Urinary bladder (tissue), 4 donors: ENCODE measurements around the gene PRKD1. TPM values are rescaled to one million over a fixed set of nuclear protein-coding genes. Genes with fewer than 3 reads are reported as not detected.
A peak's percentile ranks its signal among the peaks of the same experiment; 100 is the strongest.
"Not testable (repeated sequence)": the region's sequence is repeated elsewhere in the genome, so short reads cannot be mapped to it uniquely, and the experiment has no call there.

Experiments used
- DNase-seq: peaks from one replicate; pipeline ENCODE4 v3.0.0-alpha.2; 2015; ENCODE audit errors: extremely low spot score
- H3K27ac ChIP-seq: one replicate; pipeline ENCODE4 v1.5.1; 2013; ENCODE audit warnings: low read depth, mild to moderate bottlenecking, moderate library complexity
- H3K36me3 ChIP-seq: one replicate; pipeline ENCODE4 v1.6.1; 2013; ENCODE audit warnings: mild to moderate bottlenecking, moderate library complexity; ENCODE audit not compliant: insufficient read depth
- H3K4me1 ChIP-seq: one replicate; pipeline ENCODE4 v1.6.1; 2013; ENCODE audit warnings: mild to moderate bottlenecking, moderate library complexity; ENCODE audit not compliant: insufficient read depth
- H3K4me3 ChIP-seq: one replicate; pipeline ENCODE4 v1.5.1; 2013; ENCODE audit warnings: low read depth, low read length
- WGBS: extraction: QIAGEN DNeasy Blood & Tissue Kit; methylation state at CpG from one replicate; pipeline ENCODE4 v1.1.7; 2013; 5-methylcytosine and 5-hydroxymethylcytosine counted together
- polyA plus RNA-seq: library from polyadenylated mRNA; stranded (reverse); fragments of 200-250 nt; gene quantifications from one replicate; pipeline ENCODE4 v1.2.3, GENCODE V29; 2013
- total RNA-seq: library from RNA; depleted of rRNA; stranded (reverse); fragments of >200 nt; gene quantifications from one replicate; pipeline ENCODE4 v1.2.3, GENCODE V29; 2014
- donor health status: healthy with polysubstance abuse.
- donor health status: healthy.

PRKD1 gene
- total and polyA plus RNA-seq, 2 donors: 17.7 to 27.7 TPM

DNA sequence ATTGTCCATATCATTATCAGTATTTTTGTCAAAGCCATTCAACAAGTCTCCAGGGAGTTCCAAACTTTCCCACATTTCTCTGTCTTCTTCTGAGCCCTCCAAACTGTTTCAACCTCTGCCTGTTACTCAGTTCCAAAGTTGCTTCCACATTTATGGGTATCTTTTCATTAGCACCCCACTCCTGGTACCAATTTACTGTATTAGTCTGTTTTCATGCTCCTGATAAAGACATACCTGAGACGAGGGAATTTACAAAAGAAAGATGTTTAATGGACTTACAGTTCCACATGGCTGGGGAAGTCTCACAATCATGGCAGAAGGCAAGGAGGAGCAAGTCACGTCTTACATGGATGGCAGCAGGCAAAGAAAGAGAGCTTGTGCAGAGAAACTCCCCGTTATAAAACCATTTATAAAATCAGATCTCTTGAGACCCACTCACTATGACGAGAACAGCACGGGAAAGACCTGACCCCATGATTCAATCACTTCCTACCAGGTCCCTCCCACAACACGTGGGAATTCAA is 87.2 kb downstream of the PRKD1 start:
- H3K4me3 ChIP-seq, H3K36me3 ChIP-seq, H3K4me1 ChIP-seq, H3K27ac ChIP-seq, DNase-seq: not testable (repeated sequence)
- 96% methylated on average over 6 of the region's 6 CpGs for WGBS

DNA sequence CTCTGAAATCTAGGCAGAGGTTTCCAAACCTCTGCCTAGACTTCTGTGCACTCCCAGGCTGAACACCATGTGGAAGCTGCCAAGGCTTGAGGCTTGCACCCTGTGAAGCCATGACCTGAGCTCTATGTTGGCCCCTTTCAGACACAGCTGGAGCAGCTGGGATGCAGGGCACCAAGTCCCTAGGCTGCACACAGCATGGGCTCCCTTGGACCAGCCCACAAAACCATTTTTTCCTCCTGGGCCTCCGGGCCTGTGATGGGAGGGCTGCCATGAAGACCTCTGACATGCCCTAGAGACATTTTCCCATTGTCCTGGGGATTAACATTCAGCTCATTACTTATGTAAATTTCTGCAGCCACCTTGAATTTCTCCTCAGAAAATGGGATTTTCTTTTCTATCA is 88.0 kb downstream of the PRKD1 start:
- 94% methylated on average over 1 of the region's 1 CpG for WGBS
- not testable (repeated sequence) for H3K4me1 ChIP-seq, DNase-seq

DNA sequence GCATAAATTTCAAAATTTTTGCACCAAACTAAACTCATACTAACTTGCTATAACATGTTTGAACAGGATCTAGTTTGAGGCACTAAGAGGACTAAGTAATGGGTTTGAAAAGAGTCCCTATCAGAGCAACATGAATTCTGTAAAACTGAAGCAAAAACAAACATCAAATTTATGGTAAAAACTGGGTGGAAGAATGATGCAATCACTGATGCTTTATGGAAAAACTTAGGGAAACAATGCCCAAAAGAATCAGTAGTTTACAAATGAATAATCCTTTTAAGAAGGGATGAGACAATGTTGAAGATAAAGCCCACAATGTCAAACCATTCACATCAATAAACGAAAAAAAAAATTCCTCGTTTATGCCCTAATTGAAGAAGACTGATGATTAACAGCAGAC is 88.9 kb downstream of the PRKD1 start:
- no peak overlapping the region for H3K4me3 ChIP-seq
- no peaks in the 10 kb centered on the region for H3K4me1 ChIP-seq
- H3K36me3 ChIP-seq: no peaks in the 10 kb centered on the region
- no peak for DNase-seq
- 95% methylated on average over 2 of the region's 2 CpGs for WGBS
- H3K27ac ChIP-seq: no peak overlapping the region

More for the DNA sequence above, 88.0 kb downstream of the PRKD1 start:
- not testable (repeated sequence) for H3K36me3 ChIP-seq, H3K4me3 ChIP-seq, H3K27ac ChIP-seq

DNA sequence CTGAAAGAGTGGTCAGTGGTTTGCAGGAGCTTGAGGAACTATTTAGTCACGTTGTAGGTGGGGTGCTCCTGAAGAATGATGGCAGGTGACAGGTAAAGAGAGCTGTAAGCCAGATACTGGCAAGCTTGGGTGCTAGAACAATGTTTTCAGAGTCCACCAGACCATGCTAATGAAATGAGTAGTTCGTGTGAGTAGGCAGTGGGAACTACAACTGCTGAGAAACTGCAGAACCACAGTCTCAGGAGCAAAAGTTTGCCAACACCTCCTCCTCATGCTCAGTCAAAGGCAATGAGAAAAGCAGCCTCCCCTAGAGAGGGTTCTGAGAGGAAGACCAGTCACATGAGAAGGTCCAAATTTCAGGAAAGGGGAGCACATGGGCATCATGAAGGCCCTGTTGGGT is 91.3 kb downstream of the PRKD1 start:
- Histone ChIP-seq H3K27ac (no peak overlapping the region), H3K4me1 (no peaks in the 10 kb centered on the region), H3K36me3 (no peaks in the 10 kb centered on the region), H3K4me3 (no peak overlapping the region)
- no peak for DNase-seq
- 87% methylated on average over 2 of the region's 2 CpGs for WGBS

DNA sequence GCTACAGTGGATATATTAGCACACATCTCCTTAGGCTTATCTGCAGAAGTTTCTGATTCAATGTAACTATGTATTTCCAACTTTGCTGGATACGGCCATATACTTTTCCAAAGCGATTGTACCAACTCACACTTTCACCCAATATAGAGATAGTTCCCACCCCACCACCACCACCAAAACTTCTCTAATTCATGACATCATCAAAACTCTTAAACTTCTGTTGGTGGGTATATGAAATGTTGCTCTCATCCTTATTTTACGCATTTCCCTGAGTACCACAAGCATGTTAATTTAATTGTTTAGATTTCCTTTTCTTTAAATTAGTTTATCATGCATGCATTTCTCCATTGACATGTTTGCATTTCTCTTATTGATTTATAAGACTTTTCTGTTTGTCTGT is 95.6 kb downstream of the PRKD1 start:
- Histone ChIP-seq H3K27ac (no peak overlapping the region), H3K4me3 (no peak overlapping the region), H3K4me1 (no peaks in the 10 kb centered on the region), H3K36me3 (no peaks in the 10 kb centered on the region)
- no peak for DNase-seq
- 96% methylated on average over 3 of the region's 3 CpGs for WGBS

DNA sequence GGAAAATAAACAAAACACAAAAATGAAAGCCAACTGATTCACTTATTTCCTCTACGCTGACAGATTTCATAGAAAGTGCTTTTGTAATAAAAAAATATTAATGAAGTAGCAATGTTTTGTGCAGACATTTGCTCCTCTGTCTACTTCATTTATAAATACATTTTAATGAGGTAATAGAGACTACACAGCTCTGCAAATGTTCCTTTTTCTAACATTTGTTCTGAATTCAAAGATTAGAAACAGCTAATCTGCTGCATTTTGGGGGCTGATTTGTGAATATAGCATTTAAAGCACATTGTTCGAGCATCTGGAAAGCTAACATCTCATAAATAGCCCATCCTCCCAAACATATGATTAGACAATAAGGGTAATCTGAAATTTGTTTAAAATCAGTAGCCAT is 97.8 kb downstream of the PRKD1 start:
- no peak overlapping the region for H3K27ac ChIP-seq
- DNase-seq: no peak
- H3K36me3 ChIP-seq: no peaks in the 10 kb centered on the region
- no peaks in the 10 kb centered on the region for H3K4me1 ChIP-seq
- WGBS: 87% methylated on average over 2 of the region's 2 CpGs
- no peak overlapping the region for H3K4me3 ChIP-seq

DNA sequence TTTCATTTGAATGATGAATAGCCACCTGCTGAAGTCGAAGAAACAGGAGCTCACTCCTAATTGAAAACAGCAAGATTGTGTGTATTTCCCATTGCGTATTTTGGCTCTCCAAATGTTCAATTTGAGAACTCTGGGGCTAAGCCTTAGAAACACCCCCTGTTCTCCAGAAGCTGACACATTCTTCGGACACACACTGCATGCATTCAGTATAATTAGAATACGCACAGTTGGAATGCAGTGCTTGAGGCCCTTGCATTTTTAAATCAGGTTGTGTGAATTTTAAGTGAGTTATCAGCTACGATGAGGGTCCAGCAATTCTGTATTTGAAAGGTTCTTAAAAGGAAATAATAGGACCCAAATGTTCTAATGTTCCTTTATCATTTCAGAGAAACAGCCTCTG is 103.8 kb downstream of the PRKD1 start:
- no peak for DNase-seq
- no peaks in the 10 kb centered on the region for H3K36me3 ChIP-seq
- H3K27ac ChIP-seq: no peak overlapping the region
- 90% methylated on average over 5 of the region's 5 CpGs for WGBS
- no peak overlapping the region for H3K4me3 ChIP-seq
- no peaks in the 10 kb centered on the region for H3K4me1 ChIP-seq

DNA sequence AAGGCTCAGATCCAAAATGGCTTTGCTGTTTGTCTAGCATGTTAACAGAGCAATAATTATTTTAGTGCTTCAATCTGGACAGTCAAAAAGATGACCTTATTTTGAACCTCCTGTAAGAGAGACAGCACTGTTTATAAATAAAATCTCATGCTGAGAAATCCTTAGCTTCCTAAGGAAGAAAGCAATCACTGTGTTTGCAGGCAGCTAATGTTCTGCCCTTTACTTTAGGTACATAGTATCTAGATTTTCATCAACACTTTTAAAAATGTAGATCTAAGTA is 105.3 kb downstream of the PRKD1 start:
- H3K36me3 ChIP-seq: no peaks in the 10 kb centered on the region
- DNase-seq: no peak
- no peak overlapping the region for H3K27ac ChIP-seq
- H3K4me1 ChIP-seq: no peaks in the 10 kb centered on the region
- H3K4me3 ChIP-seq: no peak overlapping the region

DNA sequence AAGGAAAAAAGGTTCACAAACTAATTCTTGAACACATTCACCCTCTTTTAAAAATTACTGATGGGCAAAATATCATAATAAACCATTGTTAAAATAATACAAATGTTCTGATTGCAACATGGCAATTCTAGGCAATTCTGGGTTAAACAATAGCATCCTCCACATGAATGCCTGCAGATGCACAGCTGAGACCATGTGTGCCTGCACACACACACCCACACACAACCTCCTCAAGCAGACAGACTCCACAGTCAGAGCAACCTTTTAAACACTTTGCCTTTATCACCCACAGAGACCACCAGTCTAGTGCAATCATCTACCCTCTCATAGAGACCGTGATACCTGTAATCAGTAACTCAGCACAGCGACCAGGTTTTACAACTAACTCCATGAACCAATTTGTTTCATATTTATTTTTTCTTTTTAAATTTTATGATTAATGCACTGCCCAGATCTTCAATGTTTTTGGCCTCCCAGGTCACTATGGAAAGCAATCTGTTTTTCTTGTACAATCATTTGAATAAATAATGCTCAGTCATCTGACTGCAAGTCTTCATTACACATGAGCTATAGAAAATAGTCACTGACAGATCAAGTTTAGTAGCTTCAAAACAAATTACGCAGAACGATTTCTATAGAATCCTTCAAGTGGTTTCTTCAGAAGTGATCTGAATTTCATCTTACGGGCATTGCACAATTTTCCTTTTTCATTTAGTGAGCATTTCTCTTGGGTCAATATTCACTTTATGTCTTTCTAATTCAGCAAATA is 105.8 kb downstream of the PRKD1 start:
- H3K27ac ChIP-seq: no peak overlapping the region
- no peak for DNase-seq
- no peaks in the 10 kb centered on the region for H3K36me3 ChIP-seq
- 54% methylated on average over 5 of the region's 5 CpGs for WGBS
- no peaks in the 10 kb centered on the region for H3K4me1 ChIP-seq
- no peak overlapping the region for H3K4me3 ChIP-seq

DNA sequence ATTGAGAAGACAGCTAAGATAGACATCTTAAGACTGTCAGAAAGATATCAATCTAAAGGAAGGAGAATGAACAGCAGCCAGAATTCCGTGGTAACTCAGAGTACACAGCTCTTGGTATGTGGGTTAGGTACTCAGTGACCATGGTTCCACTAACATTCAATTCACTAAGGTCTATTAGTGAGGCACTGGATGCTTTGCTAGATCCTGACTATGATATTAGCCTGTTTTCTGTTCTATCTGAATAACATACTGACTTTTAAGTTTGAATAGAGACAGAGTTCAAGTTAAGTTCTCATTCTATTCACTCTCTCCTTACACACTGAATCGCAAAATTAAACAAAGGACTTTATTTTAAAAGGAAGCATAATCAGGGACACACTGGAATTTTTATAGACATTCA is 106.4 kb downstream of the PRKD1 start:
- 38% methylated on average over 2 of the region's 2 CpGs for WGBS
- H3K4me1 ChIP-seq: no peaks in the 10 kb centered on the region
- peak overlapping the region; percentile 38 for H3K27ac ChIP-seq
- no peaks in the 10 kb centered on the region for H3K36me3 ChIP-seq
- H3K4me3 ChIP-seq: no peak overlapping the region
- no peak for DNase-seq

DNA sequence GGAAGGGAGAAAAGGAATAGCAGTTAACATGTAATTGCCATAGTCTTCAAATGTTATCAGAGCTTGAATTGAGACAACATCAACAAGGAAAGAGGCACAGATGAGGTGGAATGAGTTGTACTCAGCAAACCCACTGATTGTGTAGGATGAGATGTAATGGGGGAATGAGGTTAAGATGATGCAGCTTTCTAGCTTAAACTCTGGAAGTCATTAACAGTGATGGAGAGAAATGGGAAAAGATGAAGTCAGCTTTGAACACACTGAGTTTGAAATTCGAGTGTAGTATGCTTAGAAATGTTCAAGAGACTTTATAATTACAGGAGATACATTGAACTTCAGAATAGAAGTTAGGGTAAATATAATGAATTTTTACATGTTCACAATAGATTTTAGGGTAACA is 106.9 kb downstream of the PRKD1 start:
- WGBS: 55% methylated on average over 1 of the region's 1 CpG
- Histone ChIP-seq H3K4me1 (no peaks in the 10 kb centered on the region), H3K27ac (no peak overlapping the region), H3K4me3 (no peak overlapping the region), H3K36me3 (no peaks in the 10 kb centered on the region)
- DNase-seq: no peak

DNA sequence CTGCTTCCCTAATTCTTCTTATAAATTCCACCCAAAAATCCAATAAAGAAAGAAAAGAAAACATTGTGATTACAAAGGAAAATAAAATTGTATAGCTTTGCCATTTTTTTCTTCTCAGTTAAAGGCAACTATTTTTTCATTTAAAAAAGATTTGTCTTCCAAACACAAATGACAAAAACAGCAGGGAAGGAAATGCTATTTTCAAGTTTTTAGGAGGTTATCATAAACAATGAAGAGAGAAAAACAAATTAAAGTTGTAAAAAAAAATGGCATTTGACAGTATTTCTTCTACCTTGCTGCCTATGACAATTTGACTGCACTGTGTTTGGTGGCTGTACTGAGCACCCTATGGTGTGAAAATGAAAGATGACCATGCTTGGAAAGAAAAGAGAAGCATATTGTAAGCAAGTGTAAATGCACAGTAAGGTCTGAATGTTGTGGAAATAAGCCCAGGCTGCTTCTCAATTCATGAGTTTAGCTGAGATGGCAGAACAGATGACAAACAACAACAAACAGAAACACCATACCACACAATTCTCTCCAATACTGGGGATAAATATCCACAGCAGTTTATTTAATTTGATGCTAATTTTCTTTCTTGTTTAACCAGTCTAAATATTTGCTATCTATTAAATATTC is 109.8 kb downstream of the PRKD1 start:
- Histone ChIP-seq H3K36me3 (no peaks in the 10 kb centered on the region), H3K4me1 (no peaks in the 10 kb centered on the region), H3K27ac (no peak overlapping the region), H3K4me3 (no peak overlapping the region)
- DNase-seq: no peak

DNA sequence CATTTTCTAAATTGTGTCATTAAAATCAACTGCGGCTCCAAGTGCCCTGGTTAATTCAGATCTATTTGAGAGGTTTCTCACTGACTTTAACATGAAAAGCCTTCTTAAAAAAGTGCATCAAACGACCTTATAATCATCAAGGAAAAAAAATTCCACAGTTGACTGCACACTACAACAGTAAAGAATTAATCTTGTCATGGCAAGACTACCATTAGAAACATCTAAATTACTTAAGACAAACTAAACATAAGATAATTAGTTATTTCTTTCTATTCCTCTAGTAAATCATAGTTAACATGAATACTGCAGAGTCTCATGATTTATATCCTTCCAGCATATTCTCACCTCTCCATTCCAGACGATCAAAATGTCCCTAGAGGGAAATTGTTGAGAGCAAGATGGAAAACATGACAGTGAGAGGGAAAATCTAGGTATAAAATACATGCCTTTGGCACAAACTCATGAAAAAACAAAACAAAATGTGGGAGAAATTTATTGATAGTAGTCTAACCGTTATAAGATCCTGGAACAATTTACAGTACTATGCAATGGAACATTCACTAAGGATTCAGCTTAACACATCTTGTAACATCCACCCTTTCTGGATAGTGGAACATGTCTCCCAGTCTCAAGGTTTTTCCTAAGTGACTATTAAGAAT is 112.5 kb downstream of the PRKD1 start:
- WGBS: 80% methylated on average over 4 of the region's 4 CpGs
- no peak overlapping the region for H3K4me3 ChIP-seq
- H3K27ac ChIP-seq: no peak overlapping the region
- no peak for DNase-seq
- H3K36me3 ChIP-seq: no peaks in the 10 kb centered on the region
- no peaks in the 10 kb centered on the region for H3K4me1 ChIP-seq
